Mesodermal cell (in vitro differentiated cells): ENCODE results near the gene SLC26A8.
"Not testable (repeated sequence)": the region's sequence is repeated elsewhere in the genome, so short reads cannot be mapped to it uniquely, and the experiment has no call there.

Experiments used
- H3K27ac ChIP-seq: 2 replicates; pipeline ENCODE4 v1.7.0; 2013; ENCODE audit warnings: mild to moderate bottlenecking, low read depth, low read length, moderate library complexity; ENCODE audit not compliant: severe bottlenecking
- H3K36me3 ChIP-seq: 2 replicates; pipeline ENCODE4 v1.7.1; 2013; ENCODE audit warnings: mild to moderate bottlenecking, low read length, moderate library complexity; ENCODE audit not compliant: control insufficient read depth, insufficient read depth
- H3K4me1 ChIP-seq: one replicate; pipeline ENCODE4 v1.7.1; 2013; ENCODE audit warnings: mild to moderate bottlenecking, low read length; ENCODE audit not compliant: insufficient read depth, control insufficient read depth, poor library complexity, severe bottlenecking
- H3K4me3 ChIP-seq: 2 replicates; pipeline ENCODE4 v1.7.0; 2013; ENCODE audit warnings: low read length, control low read depth, mild to moderate bottlenecking; ENCODE audit not compliant: insufficient read depth, poor library complexity, severe bottlenecking; ENCODE audit errors: extremely low read depth
- H3K9me3 ChIP-seq: 2 replicates; pipeline ENCODE4 v1.7.1; 2013; ENCODE audit warnings: mild to moderate bottlenecking, low read length, moderate library complexity; ENCODE audit not compliant: control insufficient read depth
- WGBS, 2 experiments: methylation state at CpG; one replicate each; pipeline ENCODE4 v1.1.5; 2013; ENCODE audit warnings: missing lambda C conversion rate in 2 of 2; ENCODE audit not compliant: insufficient coverage in 2 of 2; 5-methylcytosine and 5-hydroxymethylcytosine counted together

The SLC26A8 gene

DNA sequence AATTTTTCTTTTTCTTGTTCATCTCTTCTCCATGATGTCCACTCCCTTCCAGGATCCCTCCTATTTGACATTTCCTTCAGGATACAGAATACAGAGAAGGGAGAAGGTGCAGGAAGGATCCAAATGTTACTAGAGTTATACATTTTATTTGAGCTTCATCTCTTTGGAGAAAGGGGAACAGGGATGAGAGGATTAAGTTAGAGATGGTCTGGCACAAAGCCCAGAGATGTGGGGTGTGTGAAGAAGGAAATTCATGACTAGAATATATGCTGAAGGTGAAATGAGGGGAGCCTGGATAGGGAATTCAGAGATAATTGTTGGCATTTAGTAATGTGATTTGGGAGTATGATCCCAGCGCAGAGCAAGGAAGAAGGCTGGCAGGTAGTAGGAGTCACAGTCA, 81.1 kb downstream of the SLC26A8 start:
- Histone ChIP-seq H3K4me3 (no peak overlapping the region), H3K36me3 (no peaks in the 10 kb centered on the region), H3K9me3 (no peaks in the 10 kb centered on the region), H3K27ac (no peak overlapping the region), H3K4me1 (no peaks in the 10 kb centered on the region)
- WGBS, 2 experiments, result 93 to 100% methylated on average over 1 of the region's 1 CpG

GRCh38 chr6:35942355-35942754, 82.1 kb downstream of the SLC26A8 start:
- Histone ChIP-seq H3K36me3 (no peaks in the 10 kb centered on the region), H3K9me3 (no peaks in the 10 kb centered on the region), H3K4me1 (no peaks in the 10 kb centered on the region), H3K27ac (no peak overlapping the region), H3K4me3 (no peak overlapping the region)

DNA sequence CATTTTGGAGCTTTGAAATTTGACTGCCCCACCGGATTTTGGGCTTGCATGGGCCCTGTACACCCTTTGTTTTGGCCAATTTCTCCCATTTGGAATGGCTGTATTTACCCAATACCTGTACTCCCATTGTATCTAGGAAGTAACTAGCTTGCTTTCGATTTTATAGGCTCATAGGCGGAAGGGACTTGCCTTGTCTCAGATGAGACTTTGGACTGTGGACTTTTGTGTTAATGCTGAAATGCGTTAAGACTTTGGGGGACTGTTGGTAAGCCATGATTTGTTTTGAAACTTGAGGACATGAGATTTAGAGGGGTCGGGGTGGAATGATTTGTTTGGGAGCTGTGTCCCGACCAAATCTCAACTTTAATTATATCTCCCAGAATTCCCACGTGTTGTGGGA, 83.3 kb downstream of the SLC26A8 start:
- not testable (repeated sequence) for H3K4me1 ChIP-seq, H3K9me3 ChIP-seq, H3K36me3 ChIP-seq, H3K27ac ChIP-seq, H3K4me3 ChIP-seq
- 82 to 100% methylated on average over 1 of the region's 7 CpGs for WGBS, 2 experiments

DNA sequence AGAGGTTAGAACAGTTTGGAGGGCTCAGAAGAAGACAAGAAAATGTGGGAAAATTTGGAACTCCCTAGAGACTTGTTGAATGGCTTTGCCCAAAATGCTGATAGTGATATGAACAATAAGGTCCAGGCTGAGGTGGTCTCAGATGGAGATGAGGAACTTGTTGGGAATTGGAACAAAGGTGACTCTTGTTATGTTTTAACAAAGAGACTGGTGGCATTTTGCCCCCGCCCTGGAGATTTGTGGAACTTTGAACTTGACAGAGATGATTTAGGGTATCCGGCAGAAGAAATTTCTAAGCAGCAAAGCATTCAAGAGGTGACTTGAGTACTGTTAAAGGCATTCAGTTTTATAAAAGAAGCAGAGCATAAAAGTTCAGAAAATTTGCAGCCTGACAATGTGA, 84.4 kb downstream of the SLC26A8 start:
- H3K4me1 ChIP-seq, H3K36me3 ChIP-seq: not testable (repeated sequence)
- 89 to 92% methylated on average over 2 of the region's 2 CpGs for WGBS, 2 experiments

DNA sequence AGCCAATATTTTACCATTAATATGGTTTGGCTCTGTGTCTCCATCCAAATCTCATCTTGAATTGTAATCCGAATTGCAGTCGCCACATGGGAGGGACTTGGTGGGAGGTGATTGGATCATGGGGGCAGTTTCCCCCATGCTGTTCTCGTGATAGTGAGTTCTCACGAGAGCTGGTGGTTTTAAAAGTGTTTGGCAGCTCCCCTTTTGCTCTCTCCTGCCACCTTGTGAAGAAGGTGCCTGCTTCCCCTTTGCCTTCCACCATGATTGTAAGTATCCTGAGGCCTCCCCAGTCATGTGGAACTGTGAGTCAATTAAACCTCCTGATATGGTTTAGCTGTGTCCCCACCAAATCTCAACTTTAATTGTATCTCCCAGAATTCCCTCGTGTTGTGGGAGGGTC, 85.2 kb downstream of the SLC26A8 start:
- not testable (repeated sequence) for H3K36me3 ChIP-seq, H3K27ac ChIP-seq, H3K9me3 ChIP-seq, H3K4me1 ChIP-seq, H3K4me3 ChIP-seq
- 83% methylated on average over 1 of the region's 5 CpGs; no CpG with 5 or more reads in 1 of the 2 experiments for WGBS, 2 experiments

More for the DNA sequence above, 84.4 kb downstream of the SLC26A8 start:
- not testable (repeated sequence) for H3K4me3 ChIP-seq, H3K27ac ChIP-seq, H3K9me3 ChIP-seq

GRCh38 chr6:35936681-35937359, 87.6 kb downstream of the SLC26A8 start:
- H3K36me3 ChIP-seq, result no peaks in the 10 kb centered on the region
- H3K4me3 ChIP-seq, result no peak overlapping the region
- H3K4me1 ChIP-seq, result no peaks in the 10 kb centered on the region
- no peaks in the 10 kb centered on the region for H3K9me3 ChIP-seq
- no peak overlapping the region for H3K27ac ChIP-seq
- WGBS, 2 experiments, result 83 to 100% methylated on average over 1 of the region's 1 CpG

DNA sequence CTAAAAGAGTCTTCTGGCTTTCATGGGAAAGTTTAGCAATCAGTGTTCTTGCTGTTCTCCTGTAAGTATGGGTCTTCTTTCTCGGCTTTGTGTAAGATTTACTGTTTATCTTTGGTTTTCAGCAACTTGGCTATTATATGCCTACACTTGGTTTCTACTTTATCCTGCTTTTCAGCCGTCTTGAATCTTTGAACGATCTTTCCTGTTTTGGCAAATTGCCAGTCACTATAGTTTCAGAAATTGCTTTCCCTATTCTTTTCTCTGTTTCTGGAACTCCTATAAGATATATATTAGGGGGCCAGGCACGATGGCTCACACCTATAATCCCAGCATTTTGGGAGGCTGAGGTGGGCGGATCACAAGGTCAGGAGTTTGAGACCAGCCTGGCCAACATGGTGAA, 89.0 kb downstream of the SLC26A8 start:
- Histone ChIP-seq H3K4me1 (no peaks in the 10 kb centered on the region), H3K4me3 (no peak overlapping the region), H3K36me3 (no peaks in the 10 kb centered on the region), H3K9me3 (no peaks in the 10 kb centered on the region), H3K27ac (no peak overlapping the region)
- WGBS, 2 experiments, result 100% methylated on average over 3 of the region's 5 CpGs; no CpG with 5 or more reads in 1 of the 2 experiments

DNA sequence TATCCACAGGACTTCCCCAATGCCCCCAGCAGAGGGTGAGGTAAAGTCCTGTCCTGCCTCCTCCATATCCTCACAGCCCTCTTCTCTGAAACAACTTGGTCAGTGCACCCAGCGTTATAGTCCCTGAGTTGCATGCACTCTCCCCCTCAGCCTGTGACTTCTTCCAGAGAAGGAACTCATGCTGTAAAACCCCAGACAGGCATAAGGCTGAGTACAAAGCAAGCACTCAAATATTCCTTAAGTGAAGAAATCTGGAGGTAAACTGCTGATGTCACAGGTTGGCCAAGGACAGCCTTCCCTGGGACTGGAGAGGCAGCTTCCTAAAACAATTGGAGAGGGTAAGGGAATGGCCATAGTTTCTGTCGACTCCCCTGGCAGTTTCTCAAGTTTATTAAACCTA, 90.6 kb downstream of the SLC26A8 start:
- Histone ChIP-seq H3K9me3 (no peaks in the 10 kb centered on the region), H3K27ac (no peak overlapping the region), H3K4me1 (no peaks in the 10 kb centered on the region), H3K4me3 (no peak overlapping the region), H3K36me3 (no peaks in the 10 kb centered on the region)
- WGBS, 2 experiments, result 40 to 71% methylated on average over 1 to 2 of the region's 2 CpGs

GRCh38 chr6:35931873-35932272, 92.6 kb downstream of the SLC26A8 start:
- not testable (repeated sequence) for H3K9me3 ChIP-seq, H3K36me3 ChIP-seq, H3K4me1 ChIP-seq, H3K4me3 ChIP-seq, H3K27ac ChIP-seq
- 91% methylated on average over 7 to 8 of the region's 10 CpGs for WGBS, 2 experiments

DNA sequence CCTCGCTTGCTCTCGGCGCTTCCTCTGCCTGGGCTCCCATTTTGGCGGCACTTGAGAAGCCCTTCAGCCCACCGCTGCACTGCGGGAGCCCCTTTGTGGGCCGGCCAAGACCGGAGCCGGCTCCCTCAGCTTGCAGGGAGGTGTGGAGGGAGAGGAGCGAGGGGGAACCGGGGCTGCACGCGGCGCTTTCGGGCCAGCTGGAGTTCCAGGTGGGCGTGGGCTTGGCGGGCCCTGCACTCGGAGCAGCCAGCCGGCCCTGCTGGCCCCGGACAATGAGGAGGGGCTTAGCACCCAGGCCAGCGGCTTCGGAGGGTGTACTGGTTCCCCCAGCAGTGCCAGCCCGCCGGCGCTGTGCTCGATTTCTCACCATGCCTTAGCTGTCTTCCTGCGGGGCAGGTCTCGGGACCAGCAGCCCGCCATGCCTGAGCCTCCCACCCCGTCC, 93.3 kb downstream of the SLC26A8 start:
- H3K27ac ChIP-seq, result no peak overlapping the region
- H3K9me3 ChIP-seq, result no peaks in the 10 kb centered on the region
- WGBS, 2 experiments, result 51 to 59% methylated on average over 25 to 29 of the region's 30 CpGs
- H3K4me3 ChIP-seq, result no peak overlapping the region
- H3K4me1 ChIP-seq, result no peaks in the 10 kb centered on the region
- H3K36me3 ChIP-seq, result no peaks in the 10 kb centered on the region

DNA sequence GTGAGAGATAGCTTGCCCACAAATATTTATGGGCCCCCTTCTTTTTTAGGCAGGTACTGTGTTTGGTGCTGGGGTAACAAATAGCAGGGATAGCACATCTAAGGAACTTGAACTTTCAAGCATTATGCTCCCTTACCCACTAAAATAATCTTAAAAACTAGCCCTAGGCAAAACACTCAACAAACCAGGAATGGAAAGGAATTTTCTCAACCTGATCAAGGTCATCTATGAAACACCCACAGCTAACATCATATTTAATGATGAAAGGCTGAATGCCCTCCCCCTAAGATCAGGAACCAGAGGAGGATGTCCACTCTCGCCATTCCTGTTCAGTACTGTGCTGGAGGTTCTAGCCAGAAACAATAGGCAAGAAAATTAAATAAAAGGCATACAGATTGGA, 94.8 kb downstream of the SLC26A8 start:
- Histone ChIP-seq H3K4me3 (no peak overlapping the region), H3K36me3 (no peaks in the 10 kb centered on the region), H3K9me3 (no peaks in the 10 kb centered on the region), H3K27ac (no peak overlapping the region), H3K4me1 (no peaks in the 10 kb centered on the region)
- WGBS, 2 experiments, result 80% methylated on average over 1 of the region's 1 CpG; no CpG with 5 or more reads in 1 of the 2 experiments
